Mesendoderm (in vitro differentiated cells): Measurements from ENCODE around the gene GFRA4.
"Not testable (repeated sequence)": the region's sequence is repeated elsewhere in the genome, so short reads cannot be mapped to it uniquely, and the experiment has no call there.

Experiments
- DNase-seq: peaks from one replicate; pipeline ENCODE4 v3.0.0; 2013
- H2AK5ac ChIP-seq: 2 replicates; pipeline ENCODE4 v1.6.1; 2013; ENCODE audit warnings: low read length, inconsistent platforms
- H2BK120ac ChIP-seq: 2 replicates; pipeline ENCODE4 v1.6.1; 2013; ENCODE audit warnings: low read depth, mild to moderate bottlenecking, low read length, moderate library complexity, mixed read lengths
- H2BK15ac ChIP-seq: replicated peaks from 2 replicates; pipeline ENCODE4 v1.6.1; 2013; ENCODE audit warnings: low read depth, mild to moderate bottlenecking, moderate library complexity
- H2BK5ac ChIP-seq: 2 replicates; pipeline ENCODE4 v1.6.1; 2013; ENCODE audit warnings: low read length, inconsistent platforms
- H3K18ac ChIP-seq: 2 replicates; pipeline ENCODE4 v1.6.1; 2013; ENCODE audit warnings: mild to moderate bottlenecking, low read length, mixed read lengths
- H3K23ac ChIP-seq: one replicate; pipeline ENCODE4 v1.6.1; 2013; ENCODE audit warnings: low read length
- H3K27ac ChIP-seq: 2 replicates; pipeline ENCODE4 v1.5.1; 2013; ENCODE audit warnings: low read depth, mild to moderate bottlenecking, inconsistent platforms, low read length, moderate library complexity
- H3K27me3 ChIP-seq: 2 replicates; pipeline ENCODE4 v1.6.1; 2013; ENCODE audit warnings: low read length, control low read depth, mild to moderate bottlenecking, inconsistent platforms; ENCODE audit not compliant: insufficient read depth, poor library complexity
- H3K36me3 ChIP-seq: 2 replicates; pipeline ENCODE4 v1.6.1; 2013; ENCODE audit warnings: low read length, inconsistent platforms; ENCODE audit not compliant: control insufficient read depth, insufficient read depth
- H3K4ac ChIP-seq: one replicate; pipeline ENCODE4 v1.6.1; 2013; ENCODE audit warnings: low read depth, mild to moderate bottlenecking, low read length, moderate library complexity
- H3K4me1 ChIP-seq: 2 replicates; pipeline ENCODE4 v1.6.1; 2013; ENCODE audit warnings: low read depth, low read length, inconsistent platforms; ENCODE audit not compliant: control insufficient read depth
- H3K4me2 ChIP-seq: 2 replicates; pipeline ENCODE4 v1.6.1; 2013; ENCODE audit warnings: low read length
- H3K4me3 ChIP-seq: 2 replicates; pipeline ENCODE4 v1.5.1; 2013; ENCODE audit warnings: mild to moderate bottlenecking, low read length
- H3K56ac ChIP-seq: one replicate; pipeline ENCODE4 v1.6.1; 2013; ENCODE audit warnings: low read length
- H3K79me1 ChIP-seq: 2 replicates; pipeline ENCODE4 v1.6.1; 2013; ENCODE audit warnings: low read length, inconsistent platforms
- H3K79me2 ChIP-seq: 2 replicates; pipeline ENCODE4 v1.6.1; 2013; ENCODE audit warnings: mild to moderate bottlenecking, low read length; ENCODE audit not compliant: control insufficient read depth, insufficient read depth
- H3K9ac ChIP-seq: 2 replicates; pipeline ENCODE4 v1.6.1; 2013; ENCODE audit warnings: low read length, inconsistent platforms
- H4K5ac ChIP-seq: one replicate; pipeline ENCODE4 v1.6.1; 2013; ENCODE audit warnings: low read length
- H4K8ac ChIP-seq: one replicate; pipeline ENCODE4 v1.6.1; 2013; ENCODE audit warnings: low read depth, mild to moderate bottlenecking, control low read depth, low read length, moderate library complexity
- WGBS: extraction: QIAGEN DNeasy Blood & Tissue Kit; methylation state at CpG from one replicate; pipeline ENCODE4 v1.1.7; 2013; ENCODE audit warnings: low lambda C conversion rate, missing lambda C conversion rate; ENCODE audit not compliant: insufficient coverage; ENCODE audit errors: extremely low coverage; 5-methylcytosine and 5-hydroxymethylcytosine counted together

Gene GFRA4

GRCh38 chr20:3621111-3621510 is 42.1 kb downstream of the GFRA4 start:
- no peaks in the 10 kb centered on the region for H3K27me3 ChIP-seq
- H2BK15ac ChIP-seq: no peak overlapping the region
- H3K4me3 ChIP-seq: no peak overlapping the region
- no peak overlapping the region for H3K23ac ChIP-seq
- H4K8ac ChIP-seq: no peak overlapping the region
- H3K36me3 ChIP-seq: no peaks in the 10 kb centered on the region
- no peak overlapping the region for H3K56ac ChIP-seq
- DNase-seq: peak; percentile 56
- H3K18ac ChIP-seq: no peak overlapping the region
- no peak overlapping the region for H2BK120ac ChIP-seq
- no peak overlapping the region for H3K4me2 ChIP-seq
- no peak overlapping the region for H4K5ac ChIP-seq
- H2AK5ac ChIP-seq: no peak overlapping the region
- H3K4ac ChIP-seq: no peak overlapping the region
- no peaks in the 10 kb centered on the region for H3K79me1 ChIP-seq
- H2BK5ac ChIP-seq: no peak overlapping the region
- no CpG with 5 or more reads among the region's 8 CpGs for WGBS
- H3K79me2 ChIP-seq: no peaks in the 10 kb centered on the region
- peaks cover 3% of the 10 kb centered on the region for H3K4me1 ChIP-seq
- no peak overlapping the region for H3K27ac ChIP-seq
- no peak overlapping the region for H3K9ac ChIP-seq

GRCh38 chr20:3616250-3616649 is 46.9 kb downstream of the GFRA4 start:
- Histone ChIP-seq H3K27me3 (no peaks in the 10 kb centered on the region), H3K9ac (no peak overlapping the region), H3K27ac (no peak overlapping the region), H3K4me3 (no peak overlapping the region), H2AK5ac (no peak overlapping the region), H3K79me1 (no peaks in the 10 kb centered on the region), H4K5ac (no peak overlapping the region), H3K4ac (no peak overlapping the region), H3K4me1 (peaks cover 5% of the 10 kb centered on the region), H3K56ac (no peak overlapping the region), H4K8ac (no peak overlapping the region), H3K4me2 (no peak overlapping the region), H3K79me2 (no peaks in the 10 kb centered on the region), H3K18ac (no peak overlapping the region), H2BK120ac (no peak overlapping the region), H2BK5ac (no peak overlapping the region), H3K23ac (no peak overlapping the region), H2BK15ac (no peak overlapping the region), H3K36me3 (no peaks in the 10 kb centered on the region)
- peak; percentile 85 for DNase-seq
- WGBS: no CpG with 5 or more reads among the region's 4 CpGs

DNA sequence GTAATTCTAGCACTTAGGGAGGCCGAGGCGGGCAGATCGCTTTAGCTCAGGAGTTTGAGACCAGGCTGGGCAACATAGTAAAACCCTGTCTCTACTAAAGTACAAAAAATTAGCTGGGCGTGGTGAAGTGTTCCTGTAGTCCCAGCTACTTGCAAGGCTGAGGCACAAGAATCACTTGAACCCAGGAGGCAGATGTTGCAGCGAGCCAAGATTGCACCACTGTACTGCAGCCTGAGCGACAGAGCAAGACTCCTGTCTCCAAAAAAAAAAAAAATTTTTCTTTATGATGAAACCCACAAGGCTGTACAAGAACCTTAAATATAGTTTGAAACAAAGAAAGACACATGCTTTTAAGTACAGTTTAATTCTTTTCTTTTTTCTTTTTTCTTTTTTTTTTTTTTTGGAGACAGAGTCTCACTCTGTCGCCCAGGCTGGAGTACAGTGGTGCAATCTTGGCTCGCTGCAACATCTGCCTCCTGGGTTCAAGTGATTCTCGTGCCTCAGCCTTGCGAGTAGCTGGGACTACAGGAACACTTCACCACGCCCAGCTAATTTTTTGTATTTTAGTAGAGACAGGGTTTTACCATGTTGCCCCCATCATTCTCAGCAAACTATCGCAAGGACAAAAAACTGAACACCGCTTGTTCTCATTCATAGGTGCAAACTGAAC is 47.9 kb downstream of the GFRA4 start:
- H3K4me1 ChIP-seq, H2BK5ac ChIP-seq, H3K4me2 ChIP-seq, H3K56ac ChIP-seq, H2BK15ac ChIP-seq, H3K36me3 ChIP-seq, H3K27ac ChIP-seq, H4K5ac ChIP-seq, H3K79me2 ChIP-seq, H3K4ac ChIP-seq, DNase-seq, H2BK120ac ChIP-seq, H4K8ac ChIP-seq, H3K9ac ChIP-seq, H3K18ac ChIP-seq, H3K27me3 ChIP-seq, H3K23ac ChIP-seq, H2AK5ac ChIP-seq, H3K79me1 ChIP-seq, H3K4me3 ChIP-seq: not testable (repeated sequence)
- no CpG with 5 or more reads among the region's 13 CpGs for WGBS

- no peak overlapping the region for H4K8ac ChIP-seq
- H2BK15ac ChIP-seq: no peak overlapping the region
- no peaks in the 10 kb centered on the region for H3K36me3 ChIP-seq
- no peaks in the 10 kb centered on the region for H3K79me2 ChIP-seq
- no peak overlapping the region for H3K18ac ChIP-seq
- H3K27me3 ChIP-seq: no peaks in the 10 kb centered on the region
- no peak overlapping the region for H3K4me2 ChIP-seq
- no peak overlapping the region for H3K23ac ChIP-seq
- no CpG with 5 or more reads among the region's 5 CpGs for WGBS
- H3K56ac ChIP-seq: no peak overlapping the region
- H4K5ac ChIP-seq: no peak overlapping the region
- H2BK120ac ChIP-seq: no peak overlapping the region
- no peak overlapping the region for H3K27ac ChIP-seq
- no peak overlapping the region for H2AK5ac ChIP-seq
- no peak for DNase-seq
- no peak overlapping the region for H3K4me3 ChIP-seq
- H3K4me1 ChIP-seq: peaks cover 5% of the 10 kb centered on the region
- H3K9ac ChIP-seq: no peak overlapping the region
- no peak overlapping the region for H3K4ac ChIP-seq
- H3K79me1 ChIP-seq: no peaks in the 10 kb centered on the region
- no peak overlapping the region for H2BK5ac ChIP-seq
These were observed 48.7 kb downstream of the GFRA4 start for GRCh38 chr20:3614466-3614865.

DNA sequence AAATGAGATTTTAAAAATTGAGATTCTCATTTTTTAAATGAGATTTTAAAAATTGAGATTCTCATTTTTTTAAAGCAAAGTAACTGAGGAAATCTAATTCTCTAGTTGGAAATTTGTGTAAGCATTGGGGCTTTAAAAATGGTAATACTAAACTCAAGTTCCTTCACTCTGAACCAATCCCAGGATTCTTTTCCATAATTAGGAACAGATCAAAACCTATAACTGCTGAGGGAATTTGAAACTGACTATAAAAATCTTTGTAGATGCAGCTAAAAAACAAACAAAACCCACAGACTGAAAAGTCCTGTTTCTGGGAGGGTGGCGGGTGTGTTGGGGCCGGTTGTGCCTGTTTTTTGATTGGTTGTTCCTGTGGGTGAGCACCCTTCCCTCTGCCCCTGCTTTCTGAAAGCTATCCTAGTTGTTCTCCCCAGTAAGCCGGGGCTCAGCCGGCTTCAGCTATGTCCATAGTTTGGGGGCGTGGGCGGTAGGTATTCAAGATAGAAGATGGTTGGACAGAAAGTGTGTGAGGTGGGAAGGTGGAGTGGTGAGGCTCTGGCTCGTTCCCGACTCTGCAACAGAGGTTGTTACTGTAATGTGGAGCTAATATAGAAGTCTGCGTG is 49.3 kb downstream of the GFRA4 start:
- H2BK5ac ChIP-seq: no peak overlapping the region
- H3K23ac ChIP-seq: no peak overlapping the region
- H3K79me1 ChIP-seq: no peaks in the 10 kb centered on the region
- H2BK15ac ChIP-seq: no peak overlapping the region
- H3K27ac ChIP-seq: no peak overlapping the region
- H2AK5ac ChIP-seq: no peak overlapping the region
- H3K56ac ChIP-seq: no peak overlapping the region
- no peak overlapping the region for H2BK120ac ChIP-seq
- no peak overlapping the region for H3K4ac ChIP-seq
- H3K36me3 ChIP-seq: no peaks in the 10 kb centered on the region
- no peaks in the 10 kb centered on the region for H3K79me2 ChIP-seq
- H4K8ac ChIP-seq: no peak overlapping the region
- H3K18ac ChIP-seq: no peak overlapping the region
- H4K5ac ChIP-seq: no peak overlapping the region
- WGBS: no CpG with 5 or more reads among the region's 9 CpGs
- no peaks in the 10 kb centered on the region for H3K27me3 ChIP-seq
- no peak overlapping the region for H3K4me3 ChIP-seq
- no peak for DNase-seq
- H3K9ac ChIP-seq: no peak overlapping the region
- H3K4me1 ChIP-seq: peaks cover 5% of the 10 kb centered on the region
- H3K4me2 ChIP-seq: no peak overlapping the region
